Measurements from ENCODE around the gene VAT1L. TPM values are rescaled to one million over a fixed set of nuclear protein-coding genes. Genes with fewer than 3 reads are reported as not detected.

VAT1L gene
- total and polyA plus RNA-seq, 2 donors (not counting 1 experiment from before 2014, with no cell fraction given): not detected

DNA sequence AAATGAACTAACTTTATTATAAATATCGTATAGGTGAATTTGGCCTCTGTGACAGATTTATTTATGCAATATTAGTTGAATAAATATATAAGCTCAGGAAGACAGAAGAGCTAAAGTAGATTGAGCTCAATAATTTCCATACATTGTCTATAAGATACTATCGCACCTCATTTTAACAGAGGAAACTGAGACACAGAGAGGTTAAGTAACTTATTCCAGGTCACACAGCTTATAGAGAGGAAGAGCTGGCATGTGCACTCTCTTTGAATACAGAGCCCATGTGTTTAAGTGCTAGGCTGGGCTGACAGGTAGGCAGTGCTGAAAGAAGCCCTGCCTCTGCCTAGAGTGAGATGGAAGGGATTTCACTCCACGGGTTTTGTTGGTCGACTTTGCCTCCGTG is 48.4 kb downstream of the VAT1L start:
- ATAC-seq (ENCODE audit: low read depth) (no peak), DNase-seq (no peak)
- Histone ChIP-seq H3K27ac (ENCODE audit: low read length in 2 of 2) (no peak overlapping the region), H3K36me3 (replicated peaks in 1 of 2; ENCODE audit: control extremely low read depth in 1 of 2, control insufficient read depth in 1 of 2, extremely low read depth in 1 of 2, insufficient read depth in 2 of 2, low read length in 1 of 2) (no peaks in the 10 kb centered on the region), H3K79me2 (ENCODE audit: control insufficient read depth, insufficient read depth, low read length) (no peaks in the 10 kb centered on the region), H3K4me3 (ENCODE audit: control extremely low read depth in 1 of 5, extremely low read depth in 1 of 5, insufficient read depth in 1 of 5, low read depth in 2 of 5, low read length in 4 of 5) (no peak overlapping the region), H3K9me3 (ENCODE audit: control extremely low read depth in 1 of 3, control insufficient read depth in 2 of 3, insufficient read depth in 1 of 3, low read length in 2 of 3) (no peaks in the 10 kb centered on the region), H3K27me3 (replicated peaks in 1 of 4; ENCODE audit: control extremely low read depth in 1 of 4, control insufficient read depth in 3 of 4, insufficient read depth in 4 of 4, low read length in 3 of 4) (no peaks in the 10 kb centered on the region), H2AFZ (ENCODE audit: insufficient read depth, low read depth, low read length, poor library complexity, severe bottlenecking) (no peak overlapping the region), H3K9ac (ENCODE audit: low read length) (no peak overlapping the region), H3K4me2 (replicated peaks; ENCODE audit: low read depth, low read length, poor library complexity, severe bottlenecking) (no peak overlapping the region), H3K4me1 (ENCODE audit: control insufficient read depth in 2 of 2, insufficient read depth in 2 of 2, low read length in 2 of 2) (no peaks in the 10 kb centered on the region), H4K20me1 (ENCODE audit: control insufficient read depth, insufficient read depth, low read length, poor library complexity, severe bottlenecking) (no peaks in the 10 kb centered on the region)
- WGBS (ENCODE audit: insufficient coverage): no CpG with 5 or more reads among the region's 5 CpGs
- Mint-ChIP-seq H3K9me3 (ENCODE audit: insufficient read depth) (no peaks in the 10 kb centered on the region), H3K4me1 (no peaks in the 10 kb centered on the region), H3K4me3 (no peak overlapping the region), H3K27me3 (peaks cover 7% of the 10 kb centered on the region), H3K27ac (no peak overlapping the region)
- no peak for TF ChIP-seq EZH2 (IDR thresholded peaks at IDR 0.05; ENCODE audit: borderline replicate concordance, insufficient read depth, low read depth, low read length, poor library complexity, severe bottlenecking)
- TF ChIP-seq, protein P1, sequence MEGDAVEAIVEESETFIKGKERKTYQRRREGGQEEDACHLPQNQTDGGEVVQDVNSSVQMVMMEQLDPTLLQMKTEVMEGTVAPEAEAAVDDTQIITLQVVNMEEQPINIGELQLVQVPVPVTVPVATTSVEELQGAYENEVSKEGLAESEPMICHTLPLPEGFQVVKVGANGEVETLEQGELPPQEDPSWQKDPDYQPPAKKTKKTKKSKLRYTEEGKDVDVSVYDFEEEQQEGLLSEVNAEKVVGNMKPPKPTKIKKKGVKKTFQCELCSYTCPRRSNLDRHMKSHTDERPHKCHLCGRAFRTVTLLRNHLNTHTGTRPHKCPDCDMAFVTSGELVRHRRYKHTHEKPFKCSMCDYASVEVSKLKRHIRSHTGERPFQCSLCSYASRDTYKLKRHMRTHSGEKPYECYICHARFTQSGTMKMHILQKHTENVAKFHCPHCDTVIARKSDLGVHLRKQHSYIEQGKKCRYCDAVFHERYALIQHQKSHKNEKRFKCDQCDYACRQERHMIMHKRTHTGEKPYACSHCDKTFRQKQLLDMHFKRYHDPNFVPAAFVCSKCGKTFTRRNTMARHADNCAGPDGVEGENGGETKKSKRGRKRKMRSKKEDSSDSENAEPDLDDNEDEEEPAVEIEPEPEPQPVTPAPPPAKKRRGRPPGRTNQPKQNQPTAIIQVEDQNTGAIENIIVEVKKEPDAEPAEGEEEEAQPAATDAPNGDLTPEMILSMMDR (IDR thresholded peaks at IDR 0.05): no peak
- CTCF ChIA-PET: no interaction called here
- intact Hi-C loops (cut with micrococcal nuclease): no loop called here
- POLR2A ChIA-PET: no interaction called here

DNA sequence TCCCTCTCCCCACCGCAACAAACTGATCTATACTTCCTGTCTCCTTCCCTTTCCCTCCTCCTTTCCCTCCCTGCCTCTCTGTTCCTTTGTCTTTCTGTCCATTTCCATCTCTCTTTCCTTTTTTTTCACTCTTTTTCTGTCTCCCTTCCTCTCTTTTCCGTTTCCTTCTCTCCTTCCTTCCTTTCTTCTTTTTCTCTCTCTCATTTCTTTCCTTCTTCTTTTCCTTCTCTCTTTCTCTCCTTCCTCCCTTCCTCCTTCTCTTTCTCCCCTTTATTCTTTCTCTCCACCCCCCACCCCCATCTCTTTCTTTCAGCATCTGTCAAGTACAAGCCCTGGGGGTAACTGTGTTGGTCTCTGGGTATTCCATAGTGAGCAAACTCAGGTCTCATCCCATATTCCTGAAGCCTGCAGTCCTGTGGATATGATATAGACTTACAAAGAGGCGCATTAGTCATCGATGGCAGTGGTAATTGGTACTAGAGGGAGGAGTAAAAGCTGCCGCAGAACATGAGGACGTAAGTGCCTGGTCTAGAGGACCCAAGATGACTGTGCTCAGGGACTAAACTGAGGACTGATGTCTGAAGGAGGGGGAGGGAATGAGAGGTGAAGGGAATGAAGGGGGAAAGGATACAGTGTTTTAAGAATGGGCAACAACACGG is 50.4 kb downstream of the VAT1L start:
- DNase-seq (no peak), ATAC-seq (ENCODE audit: low read depth) (no peak)
- peaks cover 7% of the 10 kb centered on the region for H3K27me3 Mint-ChIP-seq
- H3K4me3 Mint-ChIP-seq: no peak overlapping the region
- H3K36me3 ChIP-seq (replicated peaks in 1 of 2; ENCODE audit: control extremely low read depth in 1 of 2, control insufficient read depth in 1 of 2, extremely low read depth in 1 of 2, insufficient read depth in 2 of 2, low read length in 1 of 2): no peaks in the 10 kb centered on the region
- no peak overlapping the region for H3K27ac ChIP-seq (ENCODE audit: low read length in 2 of 2)
- no peak overlapping the region for H2AFZ ChIP-seq (ENCODE audit: insufficient read depth, low read depth, low read length, poor library complexity, severe bottlenecking)
- POLR2A ChIA-PET: no interaction called here
- no peaks in the 10 kb centered on the region for H3K9me3 ChIP-seq (ENCODE audit: control extremely low read depth in 1 of 3, control insufficient read depth in 2 of 3, insufficient read depth in 1 of 3, low read length in 2 of 3)
- H3K27ac Mint-ChIP-seq: no peak overlapping the region
- CTCF ChIA-PET: no interaction called here
- intact Hi-C loops (cut with micrococcal nuclease): no loop called here
- H3K9me3 Mint-ChIP-seq (ENCODE audit: insufficient read depth): no peaks in the 10 kb centered on the region
- no peak overlapping the region for H3K9ac ChIP-seq (ENCODE audit: low read length)
- TF ChIP-seq, protein P1 (IDR thresholded peaks at IDR 0.05): no peak
- no peak for TF ChIP-seq EZH2 (IDR thresholded peaks at IDR 0.05; ENCODE audit: borderline replicate concordance, insufficient read depth, low read depth, low read length, poor library complexity, severe bottlenecking)
- H3K4me3 ChIP-seq (ENCODE audit: control extremely low read depth in 1 of 5, extremely low read depth in 1 of 5, insufficient read depth in 1 of 5, low read depth in 2 of 5, low read length in 4 of 5): no peak overlapping the region
- 83% methylated on average over 7 of the region's 7 CpGs for WGBS (ENCODE audit: insufficient coverage)
- H3K27me3 ChIP-seq (replicated peaks in 1 of 4; ENCODE audit: control extremely low read depth in 1 of 4, control insufficient read depth in 3 of 4, insufficient read depth in 4 of 4, low read length in 3 of 4): no peaks in the 10 kb centered on the region
- no peak overlapping the region for H3K4me2 ChIP-seq (replicated peaks; ENCODE audit: low read depth, low read length, poor library complexity, severe bottlenecking)
- H3K4me1 Mint-ChIP-seq: no peaks in the 10 kb centered on the region
- no peaks in the 10 kb centered on the region for H4K20me1 ChIP-seq (ENCODE audit: control insufficient read depth, insufficient read depth, low read length, poor library complexity, severe bottlenecking)
- H3K4me1 ChIP-seq (ENCODE audit: control insufficient read depth in 2 of 2, insufficient read depth in 2 of 2, low read length in 2 of 2): no peaks in the 10 kb centered on the region
- no peaks in the 10 kb centered on the region for H3K79me2 ChIP-seq (ENCODE audit: control insufficient read depth, insufficient read depth, low read length)

Measured in B cell (primary cell).